SK-N-SH (cell line): ENCODE data around the gene MARCHF3. TPM values are rescaled to one million over a fixed set of nuclear protein-coding genes. Genes with fewer than 3 reads are reported as not detected.

Experiments
- CTCF ChIA-PET: fragments of 300-600, 350-600 bp; formaldehyde crosslinking; extraction: SDS; loops from one replicate; lab custom pipeline; 2021; lab: Yijun Ruan, JAX
- POLR2A ChIA-PET: fragments of 350-600 bp; sonication (Branson Sonifier 250); formaldehyde crosslinking; extraction: SDS; loops from one replicate; lab custom pipeline; 2020; ENCODE audit warnings: antibody characterized with exemption, inconsistent platforms; lab: Yijun Ruan, JAX
- DNase-seq: peaks from one replicate; pipeline ENCODE4 v3.0.0; 2012
- H2AFZ ChIP-seq: fragments of 200-600 bp; sonication (generic); 2 replicates; pipeline ENCODE4 v1.8.1; 2016; ENCODE audit warnings: antibody characterized with exemption, mild to moderate bottlenecking, low read depth
- H3F3A ChIP-seq: fragments of 200-600 bp; sonication (generic); replicated peaks from 2 replicates; pipeline ENCODE3; 2016; ENCODE audit warnings: antibody characterized with exemption, mild to moderate bottlenecking; ENCODE audit not compliant: insufficient read depth
- H3K27ac ChIP-seq, 2 experiments: fragments of 200-500 bp in 1 of 2; fragments of 200-600 bp in 1 of 2; sonication (Bioruptor generic) in 1 of 2; sonication (generic), shearing (Covaris generic) in 1 of 2; 2 replicates each; pipeline versions ENCODE4 v1.5.1 to v1.6.1; 2014 to 2016; ENCODE audit warnings: low read depth in 2 of 2, inconsistent platforms in 1 of 2, low read length in 1 of 2, mild to moderate bottlenecking in 1 of 2, mixed read lengths in 1 of 2
- H3K27me3 ChIP-seq: fragments of 200-600 bp; sonication (generic), shearing (Covaris generic); 2 replicates; pipeline ENCODE4 v1.6.1; 2016; ENCODE audit warnings: mixed run types; ENCODE audit not compliant: insufficient read depth
- H3K36me3 ChIP-seq, 2 experiments: fragments of 200-500 bp in 1 of 2; fragments of 200-600 bp in 1 of 2; sonication (Bioruptor generic) in 1 of 2; sonication (generic) in 1 of 2; replicated peaks in 1 of 2; 2 replicates each; pipeline versions ENCODE3 to v1.5.1; 2014 to 2016; ENCODE audit warnings: low read length in 1 of 2, mild to moderate bottlenecking in 1 of 2; ENCODE audit not compliant: insufficient read depth in 2 of 2, control insufficient read depth in 1 of 2
- H3K4me1 ChIP-seq, 2 experiments: fragments of 200-500 bp in 1 of 2; fragments of 200-600 bp in 1 of 2; sonication (Bioruptor generic) in 1 of 2; sonication (generic), shearing (Covaris generic) in 1 of 2; 2 replicates each; pipeline versions ENCODE4 v1.5.1 to v1.6.1; 2014 to 2016; ENCODE audit warnings: low read depth in 1 of 2, low read length in 1 of 2, mixed run types in 1 of 2; ENCODE audit not compliant: insufficient read depth in 2 of 2, control insufficient read depth in 1 of 2
- H3K4me2 ChIP-seq: fragments of 200-600 bp; sonication (generic), shearing (Covaris generic); 2 replicates; pipeline ENCODE4 v1.6.1; 2017; ENCODE audit warnings: mixed run types
- H3K4me3 ChIP-seq, 2 experiments: fragments of 200-500 bp in 1 of 2; fragments of 200-600 bp in 1 of 2; sonication (Bioruptor generic) in 1 of 2; sonication (generic), shearing (Covaris generic) in 1 of 2; 2 replicates each; pipeline versions ENCODE4 v1.5.1 to v1.8.1; 2014 to 2016; ENCODE audit warnings: low read depth in 2 of 2, inconsistent platforms in 1 of 2, low read length in 1 of 2, mild to moderate bottlenecking in 1 of 2, mixed read lengths in 1 of 2, moderate library complexity in 1 of 2
- H3K79me2 ChIP-seq: fragments of 200-600 bp; sonication (generic); 2 replicates; pipeline ENCODE4 v1.8.1; 2017; ENCODE audit warnings: mild to moderate bottlenecking; ENCODE audit not compliant: insufficient read depth
- H3K9ac ChIP-seq: fragments of 200-600 bp; sonication (generic); 2 replicates; pipeline ENCODE4 v1.6.1; 2017; ENCODE audit warnings: mixed run types
- H3K9me2 ChIP-seq: fragments of 200-600 bp; sonication (generic); 2 replicates; pipeline ENCODE4 v1.6.1; 2017; ENCODE audit warnings: mixed run types
- H3K9me3 ChIP-seq: fragments of 200-600 bp; sonication (generic); 2 replicates; pipeline ENCODE4 v1.6.1; 2017; ENCODE audit warnings: mixed run types, mild to moderate bottlenecking, moderate library complexity
- H4K20me1 ChIP-seq: fragments of 200-600 bp; sonication (generic); 2 replicates; pipeline ENCODE4 v1.6.1; 2017; ENCODE audit warnings: mild to moderate bottlenecking, mixed run types; ENCODE audit not compliant: insufficient read depth
- CHD2 ChIP-seq: fragments of 150-350 bp; IDR thresholded peaks from 2 replicates; pipeline ENCODE4 v1.6.1; 2018; ENCODE audit warnings: low read length; ENCODE audit not compliant: partially characterized antibody
- ELF1 ChIP-seq: IDR thresholded peaks from 2 replicates; pipeline ENCODE4 v1.4.0; 2012
- EP300 ChIP-seq, 2 experiments: IDR thresholded peaks; 2 replicates each; pipeline versions ENCODE4 v1.4.0 to v1.6.1; 2012; ENCODE audit warnings: borderline replicate concordance in 1 of 2, low read depth in 1 of 2, low read length in 1 of 2
- FOSL2 ChIP-seq: IDR thresholded peaks from 2 replicates; pipeline ENCODE4 v1.4.0; 2012; ENCODE audit warnings: low read depth, mild to moderate bottlenecking, moderate library complexity, borderline replicate concordance
- FOXJ3 ChIP-seq: sonication (generic); formaldehyde crosslinking; IDR thresholded peaks from 2 replicates; pipeline ENCODE4 v1.5.1; 2020; ENCODE audit warnings: mild to moderate bottlenecking, missing genetic modification reagents
- GABPA ChIP-seq: IDR thresholded peaks from 2 replicates; pipeline ENCODE4 v1.4.0; 2012; ENCODE audit warnings: low read depth, mild to moderate bottlenecking
- GATA2 ChIP-seq: sonication (generic); formaldehyde crosslinking; IDR thresholded peaks from 2 replicates; pipeline ENCODE4 v1.5.0; 2020; ENCODE audit warnings: mild to moderate bottlenecking, missing genetic modification reagents
- JUND ChIP-seq: IDR thresholded peaks from 2 replicates; pipeline ENCODE4 v1.4.0; 2012
- MXI1 ChIP-seq: IDR thresholded peaks from 2 replicates; pipeline ENCODE4 v1.6.1; 2012; ENCODE audit warnings: mild to moderate bottlenecking, low read depth, low read length, improper control_type of control experiment
- NFIC ChIP-seq: IDR thresholded peaks from 2 replicates; pipeline ENCODE4 v1.4.0; 2012; ENCODE audit warnings: borderline replicate concordance
- RCOR1 ChIP-seq: fragments of 150-350 bp; IDR thresholded peaks from 2 replicates; pipeline ENCODE4 v1.6.1; 2017; ENCODE audit warnings: antibody characterized with exemption, low read length
- RFX5 ChIP-seq: IDR thresholded peaks from 2 replicates; pipeline ENCODE4 v1.6.1; 2012; ENCODE audit warnings: mild to moderate bottlenecking, improper control_type of control experiment, low read length
- SIN3A ChIP-seq: IDR thresholded peaks from 2 replicates; pipeline ENCODE4 v1.6.1; 2012; ENCODE audit warnings: low read depth, mild to moderate bottlenecking, low read length, moderate library complexity, borderline replicate concordance
- SMC3 ChIP-seq: IDR thresholded peaks from 2 replicates; pipeline ENCODE4 v1.6.1; 2012; ENCODE audit warnings: low read depth, low read length, improper control_type of control experiment
- TAF1 ChIP-seq: IDR thresholded peaks from 2 replicates; pipeline ENCODE4 v1.6.1; 2012; ENCODE audit warnings: low read depth, mild to moderate bottlenecking, low read length, moderate library complexity, borderline replicate concordance
- USF1 ChIP-seq: IDR thresholded peaks from 2 replicates; pipeline ENCODE4 v1.4.0; 2012; ENCODE audit warnings: low read depth, borderline replicate concordance
- YY1 ChIP-seq: IDR thresholded peaks from 2 replicates; pipeline ENCODE4 v1.4.0; 2012; ENCODE audit warnings: low read depth, mild to moderate bottlenecking
- ZBTB33 ChIP-seq: IDR thresholded peaks from 2 replicates; pipeline ENCODE4 v1.4.0; 2012; ENCODE audit warnings: low read depth, borderline replicate concordance
- WGBS: methylation state at CpG from one replicate; pipeline ENCODE4 v1.1.6; 2017; ENCODE audit warnings: low lambda C conversion rate; 5-methylcytosine and 5-hydroxymethylcytosine counted together
- polyA plus RNA-seq, 3 experiments: library from polyadenylated mRNA; depleted of rRNA; stranded (reverse); fragments of >200 nt; gene quantifications; 2 replicates each; pipeline ENCODE4 v1.2.3, GENCODE V29; 2012
- TF ChIP-seq, protein P1 (sequence below): fragments of 150-350 bp; IDR thresholded peaks from 2 replicates; pipeline ENCODE4 v1.6.1; 2017; ENCODE audit warnings: antibody characterized with exemption, low read length, low read depth, borderline replicate concordance
- TF ChIP-seq, protein P2 (sequence below): IDR thresholded peaks from 2 replicates; pipeline ENCODE4 v1.6.1; 2012; ENCODE audit warnings: mild to moderate bottlenecking, low read depth, low read length, moderate library complexity

Gene MARCHF3
- polyA plus RNA-seq, 1 of the 3 experiments (the other 2 are of a cell fraction) = 21.5 TPM

DNA sequence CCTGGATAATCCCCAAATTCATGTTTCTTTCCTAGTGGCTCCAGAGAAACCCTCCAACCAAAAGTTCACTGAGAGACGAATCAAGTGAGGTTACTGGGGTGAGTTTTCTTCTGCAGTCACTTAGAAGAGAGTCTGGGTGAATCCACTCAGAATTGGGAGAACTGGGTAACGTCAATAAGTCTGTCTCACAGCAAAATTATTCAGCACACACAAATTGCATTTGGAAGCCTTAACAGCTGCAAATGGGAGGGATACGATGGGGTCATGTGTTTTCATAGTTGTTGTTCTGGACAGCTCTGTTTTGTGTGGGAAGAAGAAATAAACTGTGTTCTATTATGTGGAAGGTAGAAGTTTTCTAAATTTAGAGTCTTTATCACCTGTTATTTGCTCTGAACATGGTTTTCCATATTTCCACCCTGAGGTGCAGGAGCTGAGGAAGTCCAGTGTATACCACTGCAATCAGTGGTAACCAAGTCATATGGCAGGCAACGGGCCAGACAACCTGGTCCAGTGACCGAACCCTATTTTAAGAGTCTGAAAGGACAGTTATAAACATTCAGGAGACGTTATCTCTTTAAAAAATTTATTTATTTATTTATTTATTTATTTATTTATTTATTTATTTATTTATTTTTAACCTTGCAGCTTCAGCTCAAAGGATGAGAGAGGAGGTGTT, 21.9 kb downstream of the MARCHF3 start:
- H3K9ac ChIP-seq = no peak overlapping the region
- DNase-seq = no peak
- no peak overlapping the region for H2AFZ ChIP-seq
- no peaks in the 10 kb centered on the region for H4K20me1 ChIP-seq
- no peaks in the 10 kb centered on the region for H3K36me3 ChIP-seq
- CTCF ChIA-PET = interaction anchor here (0.6 to 0.9 kb wide), 4 partner anchors 9 to 15 kb away, joined by 3 read pairs; no protein-coding TSS in a partner anchor
- H3K9me2 ChIP-seq = no peaks in the 10 kb centered on the region
- no peak overlapping the region for H3K27ac ChIP-seq
- no peak overlapping the region for H3K4me2 ChIP-seq
- no peaks in the 10 kb centered on the region for H3K9me3 ChIP-seq
- no peak for TF ChIP-seq ELF1
- TF ChIP-seq RCOR1 = no peak
- TF ChIP-seq TAF1 = no peak
- no peak for TF ChIP-seq CHD2
- no peak for TF ChIP-seq SIN3A
- no peak for TF ChIP-seq JUND
- no peak for TF ChIP-seq ZBTB33
- TF ChIP-seq NFIC = no peak
- TF ChIP-seq GABPA = no peak
- no peak for TF ChIP-seq RFX5
- TF ChIP-seq, protein P1, sequence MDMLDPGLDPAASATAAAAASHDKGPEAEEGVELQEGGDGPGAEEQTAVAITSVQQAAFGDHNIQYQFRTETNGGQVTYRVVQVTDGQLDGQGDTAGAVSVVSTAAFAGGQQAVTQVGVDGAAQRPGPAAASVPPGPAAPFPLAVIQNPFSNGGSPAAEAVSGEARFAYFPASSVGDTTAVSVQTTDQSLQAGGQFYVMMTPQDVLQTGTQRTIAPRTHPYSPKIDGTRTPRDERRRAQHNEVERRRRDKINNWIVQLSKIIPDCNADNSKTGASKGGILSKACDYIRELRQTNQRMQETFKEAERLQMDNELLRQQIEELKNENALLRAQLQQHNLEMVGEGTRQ = no peak
- no peak for TF ChIP-seq FOXJ3
- POLR2A ChIA-PET = no interaction called here
- peaks cover 2 to 26% of the 10 kb centered on the region in 2 experiments; a peak in 3 of 4 replicates for H3K4me1 ChIP-seq
- 86% methylated on average over 6 of the region's 6 CpGs for WGBS
- H3F3A ChIP-seq = peaks cover 25% of the 10 kb centered on the region
- H3K79me2 ChIP-seq = peaks cover 60% of the 10 kb centered on the region
- no peaks in the 10 kb centered on the region for H3K27me3 ChIP-seq
- no peak overlapping the region for H3K4me3 ChIP-seq

- DNase-seq = no peak
- H3K9ac ChIP-seq = no peak overlapping the region
- peaks cover 25% of the 10 kb centered on the region for H3F3A ChIP-seq
- no peaks in the 10 kb centered on the region for H3K27me3 ChIP-seq
- H2AFZ ChIP-seq = no peak overlapping the region
- H3K9me2 ChIP-seq = no peaks in the 10 kb centered on the region
- no peak overlapping the region for H3K27ac ChIP-seq
- ChIA-PET CTCF (interaction anchor here (0.6 to 2.4 kb wide), 3 partner anchors 12 to 21 kb away, joined by 3 to 9 read pairs (median 3); no protein-coding TSS in a partner anchor), POLR2A (no interaction called here)
- 73% methylated on average over 1 of the region's 1 CpG for WGBS
- peaks cover 57% of the 10 kb centered on the region for H3K79me2 ChIP-seq
- no peaks in the 10 kb centered on the region for H3K9me3 ChIP-seq
- no peaks in the 10 kb centered on the region for H4K20me1 ChIP-seq
- H3K36me3 ChIP-seq = no peaks in the 10 kb centered on the region
- no peak overlapping the region for H3K4me3 ChIP-seq
- H3K4me2 ChIP-seq = no peak overlapping the region
- peaks cover 6 to 25% of the 10 kb centered on the region in 2 experiments for H3K4me1 ChIP-seq
- no peak for TF ChIP-seq USF1
- TF ChIP-seq SIN3A = no peak
- TF ChIP-seq, protein P2, sequence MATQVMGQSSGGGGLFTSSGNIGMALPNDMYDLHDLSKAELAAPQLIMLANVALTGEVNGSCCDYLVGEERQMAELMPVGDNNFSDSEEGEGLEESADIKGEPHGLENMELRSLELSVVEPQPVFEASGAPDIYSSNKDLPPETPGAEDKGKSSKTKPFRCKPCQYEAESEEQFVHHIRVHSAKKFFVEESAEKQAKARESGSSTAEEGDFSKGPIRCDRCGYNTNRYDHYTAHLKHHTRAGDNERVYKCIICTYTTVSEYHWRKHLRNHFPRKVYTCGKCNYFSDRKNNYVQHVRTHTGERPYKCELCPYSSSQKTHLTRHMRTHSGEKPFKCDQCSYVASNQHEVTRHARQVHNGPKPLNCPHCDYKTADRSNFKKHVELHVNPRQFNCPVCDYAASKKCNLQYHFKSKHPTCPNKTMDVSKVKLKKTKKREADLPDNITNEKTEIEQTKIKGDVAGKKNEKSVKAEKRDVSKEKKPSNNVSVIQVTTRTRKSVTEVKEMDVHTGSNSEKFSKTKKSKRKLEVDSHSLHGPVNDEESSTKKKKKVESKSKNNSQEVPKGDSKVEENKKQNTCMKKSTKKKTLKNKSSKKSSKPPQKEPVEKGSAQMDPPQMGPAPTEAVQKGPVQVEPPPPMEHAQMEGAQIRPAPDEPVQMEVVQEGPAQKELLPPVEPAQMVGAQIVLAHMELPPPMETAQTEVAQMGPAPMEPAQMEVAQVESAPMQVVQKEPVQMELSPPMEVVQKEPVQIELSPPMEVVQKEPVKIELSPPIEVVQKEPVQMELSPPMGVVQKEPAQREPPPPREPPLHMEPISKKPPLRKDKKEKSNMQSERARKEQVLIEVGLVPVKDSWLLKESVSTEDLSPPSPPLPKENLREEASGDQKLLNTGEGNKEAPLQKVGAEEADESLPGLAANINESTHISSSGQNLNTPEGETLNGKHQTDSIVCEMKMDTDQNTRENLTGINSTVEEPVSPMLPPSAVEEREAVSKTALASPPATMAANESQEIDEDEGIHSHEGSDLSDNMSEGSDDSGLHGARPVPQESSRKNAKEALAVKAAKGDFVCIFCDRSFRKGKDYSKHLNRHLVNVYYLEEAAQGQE = no peak
- no peak for TF ChIP-seq YY1
- TF ChIP-seq EP300 (IDR thresholded peaks at IDR 0.05; ENCODE audit: borderline replicate concordance in 1 of 2, low read depth in 1 of 2, low read length in 1 of 2) = no peak
- TF ChIP-seq SMC3 = no peak
- no peak for TF ChIP-seq FOSL2
- TF ChIP-seq GATA2 = no peak
- no peak for TF ChIP-seq MXI1
These were observed 22.8 kb downstream of the MARCHF3 start for GRCh38 chr5:127007522-127007921.
